ENCODE data around the gene SLC1A1.
"Not testable (repeated sequence)": the region's sequence is repeated elsewhere in the genome, so short reads cannot be mapped to it uniquely, and the experiment has no call there.

The SLC1A1 gene

DNA sequence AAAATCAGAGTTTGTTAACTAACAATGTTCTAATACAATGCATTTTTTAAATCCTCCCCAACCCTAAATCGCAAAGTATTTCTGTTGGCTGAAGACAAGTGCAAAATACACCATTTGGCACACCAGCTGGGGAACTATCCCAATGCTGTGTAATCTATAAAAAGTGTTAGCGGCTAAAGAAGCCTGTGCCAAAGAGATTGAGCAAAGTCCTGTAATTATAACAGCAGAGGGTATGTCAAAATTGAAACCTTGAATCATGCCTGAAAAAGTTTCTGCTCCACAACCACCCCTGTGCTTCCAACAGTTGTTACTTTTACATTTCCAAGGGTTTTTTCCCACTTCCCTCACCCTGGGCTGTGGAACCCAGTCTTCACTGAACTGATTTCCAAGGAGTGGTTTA lies 88.7 kb downstream of the SLC1A1 start:
- no peak for DNase-seq (ENCODE audit: low spot score)

DNA sequence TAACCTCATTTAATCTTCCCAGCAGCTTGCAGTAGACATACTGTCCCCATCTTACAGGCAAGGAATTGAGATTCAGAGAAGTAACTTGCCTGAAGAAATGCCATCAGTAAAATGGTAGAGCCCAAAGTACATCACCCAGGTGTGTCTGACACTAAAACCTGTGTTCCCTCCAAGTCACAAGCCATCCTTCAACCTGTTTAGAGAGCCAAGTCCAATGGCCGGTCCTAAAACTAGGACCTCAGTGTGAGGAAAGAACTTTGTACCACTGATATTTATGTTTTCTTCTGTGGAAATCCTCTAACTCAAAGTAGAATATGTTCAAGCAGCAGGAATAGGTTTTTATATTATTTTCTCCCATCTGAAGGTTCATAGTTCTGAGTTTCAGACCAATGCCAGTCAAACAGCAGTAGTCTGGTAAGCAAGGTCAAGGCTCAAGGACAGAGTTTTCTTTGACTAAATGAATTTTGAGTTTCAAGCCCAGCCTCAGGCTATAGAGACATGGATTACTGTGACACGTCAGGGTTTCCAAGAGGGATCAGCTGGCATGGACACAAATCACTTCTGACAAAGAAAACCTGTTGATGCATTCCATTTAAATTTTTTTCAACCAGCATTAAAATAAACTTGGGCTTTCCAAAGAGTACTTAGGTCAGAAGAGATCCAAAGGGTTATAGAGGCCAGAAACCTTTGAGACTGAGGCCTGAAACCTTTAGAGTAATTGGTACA lies 90.9 kb downstream of the SLC1A1 start:
- DNase-seq (ENCODE audit: low spot score) = no peak

DNA sequence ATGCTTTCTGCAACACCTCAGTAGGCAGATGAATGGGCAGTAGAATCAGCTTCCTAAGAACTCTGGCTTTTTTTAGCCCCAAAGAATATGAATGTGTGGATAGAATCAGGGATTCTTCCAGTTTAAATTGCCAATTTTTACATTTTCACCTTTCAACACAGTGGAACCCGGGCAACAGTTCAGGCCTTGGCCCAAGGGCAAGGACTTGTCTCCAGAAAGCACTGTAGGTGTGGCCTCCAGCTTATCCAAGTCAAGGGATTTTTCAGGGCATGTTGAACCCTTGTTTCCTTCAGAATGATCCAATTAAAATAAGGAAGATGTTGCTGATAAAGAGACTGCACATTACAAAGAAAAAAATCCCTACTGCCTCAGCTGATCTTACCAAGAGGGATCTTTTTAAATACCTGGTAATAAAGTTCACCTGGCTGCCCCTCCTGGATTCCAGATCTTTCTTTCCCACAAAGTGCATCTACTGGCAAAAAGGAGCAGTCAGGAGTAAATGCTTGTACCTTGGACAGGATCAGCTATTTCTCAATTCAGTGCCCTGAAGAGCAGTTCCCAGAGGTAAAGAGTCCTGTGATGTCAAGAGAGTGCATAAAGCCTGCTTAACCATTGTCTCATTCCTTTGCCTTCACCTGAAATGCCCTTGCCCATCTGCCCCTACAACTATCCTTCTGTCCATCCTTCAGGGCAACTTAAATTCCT lies 91.7 kb downstream of the SLC1A1 start:
- no peak for DNase-seq (ENCODE audit: low spot score)

DNA sequence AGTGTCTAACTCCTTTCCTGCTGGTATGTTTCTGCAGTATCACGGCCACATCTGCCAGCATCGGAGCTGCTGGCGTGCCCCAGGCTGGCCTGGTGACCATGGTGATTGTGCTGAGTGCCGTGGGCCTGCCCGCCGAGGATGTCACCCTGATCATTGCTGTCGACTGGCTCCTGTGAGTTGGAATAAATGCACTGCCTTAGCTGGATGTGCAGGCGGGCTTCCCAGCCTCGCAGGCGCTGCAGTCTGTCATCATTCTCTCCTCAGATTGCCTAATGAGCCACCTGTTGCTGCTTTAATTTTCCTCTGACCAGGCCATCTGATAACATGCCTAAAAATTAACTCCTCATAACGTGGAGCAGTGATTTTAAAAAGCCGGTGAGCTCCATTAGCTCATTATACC lies 92.7 kb downstream of the SLC1A1 start:
- DNase-seq (ENCODE audit: low spot score) = no peak

DNA sequence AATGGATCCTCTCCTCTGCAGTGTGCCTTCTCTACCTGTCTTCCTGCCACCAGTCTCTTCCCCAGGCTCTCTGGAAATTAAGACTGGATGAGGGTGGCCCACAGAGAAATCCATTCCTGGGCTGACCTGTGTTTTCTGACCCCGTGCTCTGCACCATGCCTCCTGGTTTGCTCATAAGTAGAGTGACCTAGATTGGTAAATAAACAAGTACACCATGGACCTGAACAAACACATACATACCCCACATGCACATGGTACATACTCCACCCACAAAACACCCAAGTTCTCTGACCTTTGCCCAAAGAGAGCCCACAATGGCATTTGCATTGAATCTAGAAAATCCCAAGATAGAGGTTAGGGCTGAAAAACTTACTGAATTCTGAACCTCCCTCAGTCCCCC lies 94.4 kb downstream of the SLC1A1 start:
- DNase-seq (ENCODE audit: low spot score) = no peak

DNA sequence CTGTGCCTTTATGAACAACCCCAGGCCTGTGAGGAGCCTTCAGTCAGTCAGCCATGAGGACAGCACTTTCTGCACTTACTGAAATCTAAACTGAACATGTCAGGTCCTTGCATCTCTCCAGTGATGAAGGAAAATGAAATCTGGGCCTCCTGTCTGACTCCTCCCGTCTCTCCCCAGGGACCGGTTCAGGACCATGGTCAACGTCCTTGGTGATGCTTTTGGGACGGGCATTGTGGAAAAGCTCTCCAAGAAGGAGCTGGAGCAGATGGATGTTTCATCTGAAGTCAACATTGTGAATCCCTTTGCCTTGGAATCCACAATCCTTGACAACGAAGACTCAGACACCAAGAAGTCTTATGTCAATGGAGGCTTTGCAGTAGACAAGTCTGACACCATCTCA lies 94.9 kb downstream of the SLC1A1 start:
- DNase-seq (ENCODE audit: low spot score) = no peak

DNA sequence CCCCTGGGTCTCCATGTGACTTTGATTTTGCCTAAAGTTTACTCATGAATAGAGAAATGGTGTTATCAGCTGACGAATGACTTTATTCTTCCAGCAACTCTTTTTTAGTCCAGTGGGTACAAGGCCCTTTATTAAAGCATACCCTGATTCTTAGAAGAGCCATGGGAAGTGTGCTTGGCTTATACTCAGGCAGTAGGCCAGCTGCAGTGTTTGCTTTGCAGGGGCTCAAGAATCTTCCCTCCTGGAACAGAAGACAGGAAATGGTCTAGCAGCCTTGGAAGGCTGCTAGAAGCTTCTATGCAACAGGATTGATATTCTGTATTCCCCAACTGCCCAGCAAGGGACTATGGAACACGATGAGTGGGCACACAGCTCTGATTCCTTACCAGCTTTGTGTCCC lies 98.5 kb downstream of the SLC1A1 start:
- no peak for DNase-seq (ENCODE audit: low spot score)

DNA sequence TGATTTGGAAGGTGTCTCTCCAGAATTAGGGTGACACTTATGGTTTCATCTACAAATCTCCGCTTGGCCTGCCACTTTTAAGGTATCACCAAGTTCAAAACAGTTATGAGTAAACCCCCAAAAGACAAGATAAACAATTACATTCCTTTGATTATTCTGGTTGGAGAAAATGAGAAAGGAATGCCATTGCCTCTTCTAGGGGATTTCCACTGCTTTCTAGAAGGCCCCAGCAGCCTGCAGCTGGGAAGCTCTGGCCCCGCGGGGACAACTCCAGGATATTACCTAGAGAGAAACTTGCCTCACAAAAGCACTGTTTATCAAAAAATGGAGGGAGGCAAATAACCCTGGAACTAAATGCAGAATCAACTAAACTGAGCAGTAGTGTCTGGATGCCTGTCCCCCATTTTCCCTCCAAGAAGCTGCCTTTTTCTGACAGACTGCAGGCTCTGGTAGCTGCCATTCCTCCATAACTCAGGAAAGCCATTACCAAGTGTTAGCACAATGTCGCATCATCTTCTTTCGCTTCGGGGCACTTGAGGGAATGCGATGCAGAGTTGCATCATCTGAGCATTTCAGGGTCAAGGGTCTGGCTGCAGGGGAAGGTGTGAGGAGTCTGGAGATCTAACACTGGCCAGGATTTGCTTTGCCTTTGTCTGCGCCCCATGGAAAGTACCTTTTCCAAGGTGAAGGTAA lies 100.3 kb downstream of the SLC1A1 start:
- DNase-seq (ENCODE audit: low spot score) = no peak

DNA sequence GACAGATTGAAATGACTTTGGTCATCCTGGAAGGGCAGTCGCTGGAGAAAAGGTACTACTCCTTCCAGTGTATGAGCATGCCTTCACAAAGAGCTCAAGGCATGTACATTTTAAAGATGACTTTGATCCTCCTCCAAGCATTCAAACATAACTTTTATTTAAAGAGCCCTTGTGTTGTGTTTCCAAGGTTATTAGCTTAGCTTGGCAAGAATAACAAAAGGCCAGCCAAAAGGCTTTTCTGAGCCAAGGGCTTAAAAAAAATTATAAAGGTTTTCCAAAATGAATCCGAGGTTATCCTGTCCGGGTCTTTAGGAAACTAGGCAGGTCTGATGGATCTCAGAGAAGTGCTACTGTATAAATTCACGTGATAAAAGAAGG lies 100.8 kb downstream of the SLC1A1 start:
- DNase-seq (ENCODE audit: low spot score) = no peak

DNA sequence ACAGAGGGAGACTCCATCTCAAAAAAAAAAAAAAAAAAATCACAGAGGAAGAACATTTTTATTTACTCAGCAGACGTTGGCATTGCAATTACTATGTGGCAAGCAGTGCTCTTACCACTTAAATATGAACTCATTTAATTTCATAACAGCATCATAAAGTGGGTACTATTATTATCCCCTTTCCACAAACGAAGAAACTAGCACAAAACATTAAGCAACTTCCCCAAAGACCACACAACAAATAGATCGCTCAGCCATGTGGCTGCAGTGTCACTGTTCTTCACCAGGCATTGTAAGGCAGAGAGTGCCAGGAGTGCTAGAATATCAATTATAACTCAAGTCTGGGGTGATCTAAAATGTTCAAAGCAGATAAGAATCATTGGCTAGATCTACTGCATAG lies 102.0 kb downstream of the SLC1A1 start:
- no peak for DNase-seq (ENCODE audit: low spot score)

DNA sequence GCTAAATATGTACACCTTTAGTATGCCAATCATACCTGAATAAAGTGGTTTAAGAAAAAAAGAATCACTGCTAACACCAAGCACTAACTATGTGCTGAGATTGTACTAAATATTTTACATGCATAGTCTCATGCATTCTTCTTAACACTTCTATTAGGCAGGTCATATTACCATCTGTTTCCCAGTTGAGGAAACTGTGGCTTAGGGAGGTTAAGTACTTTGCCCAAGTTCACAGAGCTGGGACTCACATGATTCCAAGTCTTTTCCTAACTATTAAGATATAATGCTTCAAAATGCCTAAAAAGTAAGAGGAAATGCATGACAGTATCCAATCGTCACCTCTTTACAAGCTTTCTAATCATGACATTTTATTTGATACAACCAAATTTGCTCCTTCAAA lies 102.6 kb downstream of the SLC1A1 start:
- no peak for DNase-seq (ENCODE audit: low spot score)

DNA sequence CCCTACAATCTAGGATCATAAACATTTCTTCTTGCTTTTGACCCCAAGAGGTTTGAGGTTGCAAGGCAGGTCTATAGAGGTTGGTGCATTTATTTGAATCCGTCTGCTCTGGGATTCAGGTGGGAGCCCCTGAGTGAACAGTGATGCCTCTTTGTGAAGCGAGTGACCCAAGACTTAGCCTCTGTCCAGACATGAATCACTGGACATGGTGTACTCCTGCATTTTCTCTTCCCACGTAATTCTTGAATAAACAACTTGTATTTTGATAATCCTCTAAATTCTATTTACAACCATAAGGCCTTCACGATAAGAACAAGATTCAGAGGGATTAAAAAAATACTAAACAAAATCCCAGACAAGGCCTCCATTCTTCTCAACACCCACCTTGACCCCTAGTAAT lies 104.3 kb downstream of the SLC1A1 start:
- no peak for DNase-seq (ENCODE audit: low spot score)

DNA sequence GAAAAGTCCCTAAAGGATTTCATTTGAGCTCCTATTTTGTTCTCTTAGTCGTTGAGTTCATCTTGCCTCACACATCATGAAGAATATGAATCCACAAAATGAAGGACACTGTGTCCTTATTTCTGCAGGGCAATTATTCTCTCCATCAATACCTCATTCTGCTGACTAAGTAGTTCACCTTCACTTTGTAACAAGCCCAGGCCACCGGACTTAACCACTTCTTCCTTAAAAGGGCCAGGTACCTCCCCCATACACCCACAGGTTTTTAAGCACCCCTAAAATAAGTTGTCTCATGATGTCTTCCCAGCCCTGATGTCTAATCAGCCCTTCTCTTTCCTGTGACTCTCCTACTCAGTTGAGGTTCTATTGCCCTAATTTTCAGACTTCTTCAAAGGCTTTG lies 104.7 kb downstream of the SLC1A1 start:
- DNase-seq (ENCODE audit: low spot score) = peak; percentile 18

DNA sequence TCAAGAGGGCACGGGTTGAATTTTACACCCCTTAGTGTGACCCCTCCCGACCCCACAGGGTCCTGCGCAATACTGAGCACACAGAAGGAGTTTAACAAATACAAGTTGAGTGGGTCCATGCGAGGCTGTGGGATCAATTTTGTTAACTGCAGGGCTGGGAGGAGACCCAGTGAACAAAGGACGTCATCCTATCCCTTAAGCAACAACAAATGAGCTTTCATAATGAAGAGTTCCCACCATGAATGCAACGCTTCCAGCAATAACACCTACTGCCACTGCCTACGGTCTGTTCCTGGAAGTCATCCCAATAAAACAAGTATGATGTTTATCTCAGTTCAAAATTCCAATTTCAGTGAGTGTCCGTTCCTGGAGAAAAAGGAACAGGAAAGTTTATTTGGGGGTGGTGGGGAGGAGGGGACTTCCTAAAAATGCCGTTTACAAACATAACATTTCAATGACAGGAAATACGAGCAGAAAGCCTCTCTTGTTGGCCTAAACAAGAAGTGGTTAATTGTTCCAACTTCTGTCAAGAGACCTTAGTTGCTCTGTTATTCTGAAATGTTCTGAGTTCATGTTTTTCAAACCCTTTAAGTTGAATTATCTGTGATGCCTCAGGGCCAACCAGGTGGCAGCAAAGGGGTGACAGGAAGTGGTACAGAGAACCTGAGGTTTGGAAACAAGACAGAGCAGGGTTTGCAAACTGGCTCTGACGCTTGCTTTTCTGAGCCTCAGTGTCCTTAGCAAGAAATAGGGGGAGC lies 106.1 kb downstream of the SLC1A1 start:
- no peak for DNase-seq (ENCODE audit: low spot score)

DNA sequence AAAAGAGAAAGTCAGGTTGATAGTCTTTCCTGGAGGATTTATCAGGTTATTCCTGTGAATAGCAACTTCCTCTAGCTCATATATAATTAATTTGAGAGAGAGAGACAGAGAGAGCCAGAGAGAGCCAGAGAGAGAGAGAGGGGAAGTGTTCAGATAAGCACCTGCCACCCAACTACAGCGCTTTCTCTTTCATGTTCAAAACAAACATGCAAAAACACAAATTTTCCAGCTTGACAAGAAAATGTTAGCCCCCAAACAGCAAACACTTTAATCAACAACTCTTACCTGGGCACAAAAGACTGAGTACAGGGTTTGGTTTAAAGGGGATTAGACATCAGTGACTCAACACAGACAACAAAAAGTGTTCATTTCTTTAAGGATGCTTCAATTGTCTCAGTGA lies 110.1 kb downstream of the SLC1A1 start:
- no peak for DNase-seq (ENCODE audit: low spot score)

DNA sequence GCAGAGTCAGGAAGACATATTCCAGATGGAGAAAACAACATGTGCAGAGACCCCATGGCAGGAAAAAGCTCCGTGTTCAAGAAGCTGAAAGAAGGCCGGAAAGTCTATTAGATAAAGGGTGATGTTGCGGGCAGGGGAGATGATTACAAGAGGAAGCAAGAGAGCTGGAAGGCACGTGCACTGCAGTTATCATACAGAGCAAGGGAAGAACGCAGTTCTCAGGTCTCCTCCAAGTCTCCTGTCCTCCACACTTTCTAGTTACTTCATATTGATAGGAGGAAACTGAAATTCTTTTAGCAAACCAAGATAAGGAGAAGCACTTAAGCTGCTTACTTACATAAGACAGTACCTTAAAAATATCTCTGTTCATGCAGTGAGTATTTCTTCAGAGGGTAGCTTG lies 113.6 kb downstream of the SLC1A1 start:
- no peak for DNase-seq (ENCODE audit: low spot score)

DNA sequence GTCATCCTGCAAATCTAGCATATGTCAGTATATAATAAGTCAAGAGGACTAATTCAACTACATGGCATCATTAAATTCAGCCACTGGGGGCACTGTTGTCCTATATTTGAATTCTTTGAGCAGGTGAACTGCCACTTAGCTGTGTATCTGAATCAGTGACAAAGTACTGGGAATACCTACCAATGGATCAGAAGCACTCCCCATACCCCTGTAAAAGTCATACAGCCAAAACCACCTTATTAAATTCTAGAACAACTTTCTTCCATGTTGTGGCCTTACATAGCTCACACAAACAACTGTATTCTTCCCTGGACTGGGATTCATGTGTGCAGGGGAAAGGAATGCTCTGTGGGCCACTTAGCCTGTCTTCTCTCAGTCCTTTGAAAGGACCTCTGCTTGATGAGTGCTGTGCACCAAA lies 114.4 kb downstream of the SLC1A1 start:
- peak; percentile 69 for DNase-seq (ENCODE audit: low spot score)

DNA sequence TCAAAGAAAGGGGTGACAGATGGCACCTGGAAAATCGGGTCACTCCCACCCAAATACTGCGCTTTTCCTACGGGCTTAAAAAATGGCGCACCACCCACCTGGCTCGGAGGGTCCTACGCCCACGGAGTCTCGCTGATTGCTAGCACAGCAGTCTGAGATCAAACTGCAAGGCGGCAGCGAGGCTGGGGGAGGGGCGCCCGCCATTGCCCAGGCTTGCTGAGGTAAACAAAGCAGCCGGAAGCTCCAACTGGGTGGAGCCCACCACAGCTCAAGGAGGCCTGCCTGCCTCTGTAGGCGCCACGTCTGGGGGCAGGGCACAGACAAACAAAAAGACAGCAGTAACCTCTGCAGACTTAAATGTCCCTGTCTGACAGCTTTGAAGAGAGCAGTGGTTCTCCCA lies 115.8 kb downstream of the SLC1A1 start:
- DNase-seq (ENCODE audit: low spot score) = not testable (repeated sequence)

DNA sequence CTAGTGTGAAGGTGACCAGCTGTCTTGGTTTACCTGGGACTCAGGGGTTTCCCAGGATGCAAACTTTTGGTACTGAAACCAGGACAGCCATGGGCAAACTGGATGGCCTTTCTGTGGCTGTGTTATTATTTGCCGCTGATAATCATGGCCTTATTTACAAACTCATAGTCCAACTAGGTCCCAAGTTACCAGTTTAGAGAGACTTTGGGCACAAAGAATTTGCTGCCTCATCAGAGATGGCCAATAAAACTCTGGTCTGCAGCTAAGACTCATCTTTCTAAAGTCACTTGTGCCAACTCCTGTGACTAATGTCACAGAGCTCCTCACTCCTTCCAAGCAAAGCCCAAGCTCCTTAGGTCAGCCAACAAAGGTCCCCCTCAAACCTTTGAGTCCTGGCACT lies 124.4 kb downstream of the SLC1A1 start:
- DNase-seq (ENCODE audit: low spot score) = no peak

DNA sequence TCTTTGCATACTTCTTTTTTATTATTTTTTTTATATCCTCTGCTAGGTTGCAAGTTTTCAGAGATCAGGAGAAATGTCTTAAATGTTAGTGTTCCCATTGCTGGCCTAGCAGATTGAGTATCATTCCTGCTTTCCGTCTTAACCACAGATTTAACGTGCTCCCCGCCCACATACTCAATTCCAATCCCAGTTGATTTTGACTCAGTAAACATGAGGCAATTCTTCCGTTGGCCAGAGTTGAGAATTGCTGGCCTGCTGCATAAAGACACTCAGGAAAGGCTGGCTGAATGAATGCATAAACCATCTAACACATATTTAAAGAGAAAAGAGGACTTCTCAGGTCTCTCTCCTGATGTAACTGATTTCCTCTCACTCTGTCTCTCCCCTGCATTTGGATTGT lies 125.0 kb downstream of the SLC1A1 start:
- no peak for DNase-seq (ENCODE audit: low spot score)

DNA sequence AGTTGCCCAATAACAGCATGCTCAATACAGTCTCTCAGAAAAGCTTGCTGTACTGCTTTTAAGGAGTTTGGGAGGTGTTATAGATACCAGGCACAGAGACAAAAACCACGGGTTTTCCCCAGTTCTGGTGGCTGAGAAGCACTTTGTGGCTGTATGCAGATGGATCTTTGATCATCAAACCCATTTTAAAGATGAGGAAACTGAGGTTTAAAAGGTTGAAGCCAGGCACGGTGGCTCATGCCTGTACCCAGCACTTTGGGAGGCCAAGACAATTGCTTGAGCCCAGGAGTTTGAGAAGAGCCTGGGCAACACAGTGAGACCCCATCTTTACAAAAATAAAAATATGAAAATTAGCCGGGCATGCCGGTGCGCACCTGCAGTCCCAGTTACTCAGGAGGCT lies 125.5 kb downstream of the SLC1A1 start:
- no peak for DNase-seq (ENCODE audit: low spot score)

DNA sequence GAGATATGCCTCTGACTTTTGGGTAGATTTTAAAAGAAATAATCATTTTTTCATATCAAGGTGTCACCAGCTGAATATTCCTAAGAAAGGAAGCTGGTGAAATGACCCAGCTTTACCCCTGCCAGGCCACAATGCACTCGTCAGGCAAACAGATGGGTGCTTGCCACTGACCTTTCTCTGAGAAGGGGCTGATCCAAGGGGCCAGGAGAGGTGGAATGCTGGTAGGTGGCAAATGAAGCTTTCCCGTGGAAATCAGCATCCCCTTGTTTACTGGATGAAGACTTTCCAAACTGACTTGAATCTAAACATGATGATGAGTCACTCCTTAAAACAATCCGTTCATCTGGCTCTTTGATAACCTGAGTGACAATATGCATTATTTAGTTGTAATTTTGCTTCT lies 127.5 kb downstream of the SLC1A1 start:
- no peak for DNase-seq (ENCODE audit: low spot score)

DNA sequence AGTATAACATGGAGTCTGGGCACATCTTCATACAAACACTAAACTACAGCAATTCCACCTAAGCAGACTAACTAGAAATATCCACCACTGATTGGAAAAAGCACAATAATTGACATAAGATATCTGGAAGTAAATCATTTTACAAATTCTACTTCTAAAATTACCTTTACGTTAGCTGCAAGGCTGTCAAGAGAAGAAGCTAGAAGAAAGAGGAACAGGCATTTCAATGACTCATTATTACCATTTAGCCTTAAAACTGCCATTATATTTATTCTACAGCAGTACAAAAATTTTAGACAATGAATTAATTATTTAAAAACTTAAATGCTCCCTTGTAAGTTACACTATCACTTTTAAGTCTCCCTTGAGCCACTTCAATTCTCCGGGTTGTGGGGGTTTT lies 128.4 kb downstream of the SLC1A1 start:
- DNase-seq (ENCODE audit: low spot score) = no peak
